GM18517 (cell line): Measurements from ENCODE around the gene CDH18.
"Not testable (repeated sequence)": the region's sequence is repeated elsewhere in the genome, so short reads cannot be mapped to it uniquely, and the experiment has no call there.

ENCODE experiments used
- ATAC-seq: cut with Tn5 transposase; IDR thresholded peaks from one replicate; pipeline ENCODE4 v1.9.1; 2021; ENCODE audit warnings: mild to moderate bottlenecking, moderate library complexity; ENCODE audit not compliant: unreplicated experiment

The CDH18 gene

DNA sequence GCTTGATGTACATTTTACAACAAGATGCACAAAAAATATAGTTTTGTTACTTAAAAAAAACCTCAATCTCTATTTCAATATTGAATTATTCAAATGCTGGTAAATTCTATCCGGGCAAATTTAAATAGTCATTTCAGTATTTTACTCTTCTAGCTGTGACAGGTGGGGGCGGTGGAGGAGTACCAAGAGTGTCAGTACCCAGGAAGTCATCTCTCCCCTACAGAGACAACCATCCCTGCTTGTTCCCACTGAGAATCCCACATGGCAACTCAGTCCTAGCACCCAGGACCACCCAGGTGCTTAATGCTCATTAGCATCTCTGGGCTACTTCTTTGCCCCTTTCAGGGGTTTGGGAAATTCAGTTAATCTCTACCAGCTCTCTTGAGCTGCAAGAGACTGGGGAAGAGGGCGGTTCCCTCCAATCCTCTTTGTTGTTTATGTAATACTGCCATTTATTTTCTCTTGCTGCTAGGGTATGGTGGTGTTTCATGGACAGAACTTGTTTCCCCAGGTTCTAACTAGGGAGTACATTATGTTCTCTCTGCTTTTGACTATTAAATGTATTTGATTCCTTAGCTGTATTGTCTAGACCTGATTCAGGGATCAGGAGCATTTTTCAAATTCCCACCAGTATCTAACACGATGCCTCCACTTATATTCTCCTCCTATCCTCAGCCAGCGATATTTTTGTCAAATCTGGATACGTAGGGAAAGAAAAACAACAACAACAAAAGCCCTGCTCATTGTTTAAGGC lies 122.5 kb downstream of the CDH18 start:
- ATAC-seq: no peak

DNA sequence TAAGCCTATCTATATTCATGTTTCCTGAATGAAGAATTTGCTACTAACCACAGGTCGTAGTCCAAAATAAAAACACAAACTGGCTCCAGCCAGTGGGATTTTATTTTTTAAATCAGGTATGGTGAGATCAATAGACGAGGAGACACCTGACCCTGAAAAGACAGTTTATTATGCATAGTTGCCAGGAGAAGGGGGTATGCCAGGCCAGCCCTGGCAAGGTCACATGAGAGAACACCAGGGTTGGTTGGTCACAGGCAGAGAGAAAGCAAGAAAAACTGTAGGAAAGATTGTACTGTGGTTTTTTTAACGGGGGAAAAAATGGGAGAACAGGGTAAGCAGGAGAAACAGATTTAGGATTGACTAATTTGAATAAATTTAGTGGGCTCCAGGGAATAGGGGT lies 125.3 kb downstream of the CDH18 start:
- ATAC-seq: no peak

DNA sequence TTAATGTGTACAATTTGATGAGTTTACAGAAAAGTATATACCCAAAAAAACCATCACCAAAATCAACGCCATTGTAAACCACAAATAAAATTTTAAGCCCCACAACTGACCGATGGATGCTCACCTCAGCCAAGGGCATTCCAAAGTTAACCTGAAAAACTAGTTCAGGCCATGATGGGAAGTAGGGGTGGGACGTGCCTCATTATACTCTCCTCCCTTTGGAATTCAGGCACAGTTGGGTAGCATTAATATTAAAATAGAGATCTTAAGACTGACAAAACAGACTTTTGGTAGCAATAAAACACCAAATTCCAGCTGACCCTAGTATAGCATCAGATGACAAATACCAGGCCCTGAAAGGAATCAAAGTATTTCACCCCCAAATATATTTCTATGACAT lies 129.0 kb downstream of the CDH18 start:
- no peak for ATAC-seq

DNA sequence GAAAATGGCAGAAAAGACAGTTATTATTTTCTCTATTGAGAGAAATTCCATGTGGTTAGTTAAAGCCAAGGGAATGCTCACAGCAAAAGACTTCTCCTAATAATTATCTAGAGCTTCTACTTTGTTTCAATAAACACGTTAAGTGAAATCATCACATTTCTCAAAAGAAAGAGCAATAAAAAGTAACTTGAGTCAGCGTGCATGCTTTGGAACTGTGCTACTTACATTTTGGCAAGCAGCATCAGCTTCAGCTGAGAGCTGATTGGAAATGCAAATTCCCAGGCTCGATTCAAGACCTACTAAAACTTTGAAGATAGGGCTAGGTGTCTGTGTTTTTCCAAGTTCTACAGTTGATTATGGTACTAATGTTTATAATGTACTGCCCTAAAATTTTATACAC lies 132.1 kb downstream of the CDH18 start:
- ATAC-seq: no peak

DNA sequence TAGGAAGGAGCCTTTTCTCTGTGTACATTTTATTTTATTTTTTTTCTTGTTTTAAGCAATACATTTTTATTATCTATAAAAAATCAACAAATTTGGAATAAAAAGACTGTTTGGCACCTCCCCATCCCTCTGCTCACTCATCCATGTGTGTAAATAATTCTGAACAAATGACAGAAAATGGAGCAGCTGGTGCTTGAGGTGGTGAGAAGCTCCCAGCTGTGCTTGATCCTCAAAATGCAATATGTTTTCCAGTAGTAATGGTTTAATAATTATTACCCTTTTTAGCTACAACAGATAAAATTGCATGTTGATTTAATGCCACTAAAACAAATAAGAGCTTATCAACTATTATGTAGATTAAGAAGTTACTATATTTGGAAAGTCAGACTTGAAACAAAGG lies 132.5 kb downstream of the CDH18 start:
- ATAC-seq: no peak

DNA sequence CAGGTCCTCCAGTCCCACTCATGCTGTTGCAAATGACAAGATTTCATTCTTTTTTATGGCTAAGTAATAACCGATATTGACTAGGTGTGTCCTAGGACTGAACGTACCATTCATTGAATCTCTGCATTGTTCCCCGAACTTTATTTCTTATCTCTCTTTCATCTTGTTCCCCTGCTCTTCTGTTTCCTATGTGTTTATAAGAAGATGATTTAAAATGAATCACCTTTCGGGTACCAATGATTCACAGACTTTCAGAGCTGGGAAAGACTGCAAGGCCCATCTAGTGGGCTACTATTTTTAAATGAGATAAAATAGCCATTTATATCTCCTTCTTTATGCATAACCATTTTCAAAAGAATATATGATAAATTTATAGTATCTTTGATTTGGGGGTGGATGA lies 133.0 kb downstream of the CDH18 start:
- no peak for ATAC-seq

DNA sequence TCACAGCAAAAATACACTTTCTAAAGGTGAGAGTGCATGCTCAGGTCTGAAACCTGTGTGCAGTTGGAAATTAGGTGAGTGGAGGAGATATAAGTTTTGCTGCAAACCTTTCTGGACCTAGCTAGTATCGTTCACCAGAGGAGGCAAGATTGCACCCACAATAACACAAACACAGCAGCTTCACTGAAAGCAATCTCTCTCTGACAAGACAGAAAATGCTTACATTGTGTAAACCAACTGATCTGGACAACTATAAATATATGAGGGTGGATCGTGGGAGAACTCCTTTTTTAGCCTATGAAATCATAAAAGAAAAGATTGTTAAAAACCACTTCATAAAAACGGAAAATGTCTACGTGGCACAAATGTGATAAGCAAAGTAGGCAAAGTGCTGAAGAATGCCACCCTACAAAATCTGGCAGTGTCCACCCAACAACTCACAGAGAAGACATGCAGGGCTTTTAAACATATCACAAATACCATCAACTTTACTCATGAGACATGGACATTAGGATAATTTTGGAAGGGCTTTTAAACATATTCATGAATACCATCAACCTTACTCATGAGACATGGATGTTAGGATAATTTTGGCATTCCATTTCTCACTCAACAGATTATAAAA lies 134.3 kb downstream of the CDH18 start:
- ATAC-seq: no peak

DNA sequence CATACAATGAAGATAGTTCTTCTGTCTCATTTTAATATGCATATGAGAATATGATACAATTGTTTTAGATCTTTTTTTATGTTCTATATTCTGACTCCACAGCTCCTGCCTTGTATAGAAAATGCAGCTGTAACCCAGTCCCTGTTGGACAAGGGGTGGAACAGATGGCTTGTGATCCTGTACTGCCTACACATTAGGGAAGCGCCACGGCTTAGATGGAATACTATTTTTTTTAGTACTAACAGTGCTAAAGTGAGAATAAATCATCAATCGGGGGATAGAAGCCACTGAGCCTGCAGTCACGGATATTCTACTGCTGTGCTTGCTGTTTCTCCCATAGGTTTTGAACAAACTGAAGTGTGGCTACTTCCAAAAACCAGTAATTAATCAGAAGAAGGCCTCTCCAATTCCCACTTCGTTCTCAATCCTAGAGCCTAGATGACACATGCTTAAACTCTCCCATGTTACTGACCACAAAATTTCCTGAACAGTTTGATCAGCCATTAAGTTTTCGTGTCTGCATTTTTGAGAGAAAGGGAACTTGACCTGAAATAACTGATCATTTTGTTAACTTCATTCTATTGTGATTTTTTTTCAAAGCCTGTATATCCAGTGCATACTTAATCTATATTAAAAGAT lies 150.3 kb downstream of the CDH18 start:
- no peak for ATAC-seq

DNA sequence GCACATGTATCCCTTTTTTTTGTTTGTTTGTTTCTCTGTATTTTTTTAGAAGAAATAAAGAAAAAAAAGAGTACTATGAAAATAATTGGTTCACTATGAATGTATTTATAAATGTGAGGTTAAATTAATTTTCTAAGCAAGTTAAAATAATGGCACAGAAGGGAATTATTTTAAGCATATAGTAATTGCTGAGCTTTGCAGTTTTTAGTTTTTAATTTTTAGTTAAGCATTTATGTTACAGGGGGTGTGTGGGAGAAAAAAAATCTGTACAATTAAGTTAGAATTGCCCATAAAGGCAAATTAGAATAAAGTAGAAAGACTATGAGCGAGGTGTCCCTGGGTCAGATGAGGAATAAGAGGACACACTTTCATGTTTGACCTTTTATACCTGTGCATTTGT lies 152.6 kb downstream of the CDH18 start:
- ATAC-seq: no peak

DNA sequence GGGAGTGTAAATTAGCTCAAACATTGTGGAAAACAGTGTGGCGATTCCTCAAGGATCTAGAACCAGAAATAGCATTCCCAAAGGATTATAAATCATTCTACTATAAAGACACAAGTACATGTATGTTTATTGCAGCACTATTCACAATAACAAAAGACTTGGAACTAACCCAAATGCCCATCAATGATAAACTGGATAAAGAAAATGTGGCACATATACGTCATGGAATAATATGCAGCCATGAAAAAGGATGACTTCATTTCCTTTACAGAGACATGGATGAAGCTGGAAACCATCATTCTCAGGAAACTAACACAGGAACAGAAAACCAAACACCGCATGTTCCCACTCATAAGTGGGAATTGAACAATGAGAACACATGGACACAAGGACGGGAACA lies 175.3 kb downstream of the CDH18 start:
- ATAC-seq: not testable (repeated sequence)

DNA sequence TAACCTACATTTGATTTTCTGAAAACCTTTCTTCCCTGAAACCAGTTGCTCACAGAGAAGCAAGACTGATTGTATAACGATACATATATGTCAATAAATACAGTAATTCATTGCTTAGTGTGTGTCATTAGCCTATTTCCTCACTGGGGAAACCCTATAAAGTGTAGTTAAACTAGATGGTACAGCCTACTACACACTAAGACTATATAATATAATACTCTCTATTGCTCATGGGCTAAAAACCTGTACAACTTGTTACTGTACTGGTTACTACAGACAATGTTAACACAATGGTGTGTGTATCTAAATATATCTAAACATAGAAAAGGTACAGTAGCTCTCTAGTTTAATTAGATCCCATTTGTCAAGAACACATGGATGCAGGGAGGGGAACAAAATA lies 181.2 kb downstream of the CDH18 start:
- ATAC-seq: no peak

DNA sequence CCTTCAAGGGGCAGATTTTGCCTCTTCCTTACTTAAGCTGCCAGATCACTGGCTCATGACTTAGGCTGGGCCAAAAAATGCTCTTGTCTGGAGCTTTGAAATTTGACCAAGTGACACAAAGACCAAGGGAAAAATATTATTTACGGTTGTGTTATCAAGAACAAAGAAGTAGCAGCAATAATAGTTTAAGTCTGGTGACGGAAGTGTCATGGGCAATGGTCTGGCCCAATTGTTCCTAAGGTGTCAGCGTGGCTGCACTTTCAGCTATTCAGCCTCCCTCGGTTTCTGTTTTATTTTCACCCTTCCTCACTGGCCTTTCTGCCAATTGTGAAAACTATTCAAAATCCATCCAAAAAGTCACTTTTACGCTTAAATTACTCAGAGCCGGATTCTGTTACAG lies 185.3 kb downstream of the CDH18 start:
- no peak for ATAC-seq

DNA sequence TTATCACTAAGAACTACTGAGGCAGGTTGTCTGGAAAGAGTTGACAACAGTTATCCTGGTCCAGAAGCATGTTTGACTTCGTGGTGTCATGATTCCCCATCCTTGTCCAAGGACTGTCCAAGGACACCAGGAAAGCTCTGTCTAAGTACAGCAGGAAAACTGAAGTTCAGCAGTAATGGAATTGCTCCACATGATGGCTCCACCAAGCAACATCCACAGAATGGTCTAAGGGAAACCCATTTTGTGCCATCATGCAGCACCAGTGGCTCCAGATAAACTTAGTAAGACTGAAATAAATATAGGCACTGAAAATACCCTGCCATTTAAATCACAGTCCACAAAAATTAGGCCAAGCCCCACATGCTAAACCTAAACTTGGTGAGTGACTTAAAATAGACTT lies 192.8 kb downstream of the CDH18 start:
- ATAC-seq: no peak

DNA sequence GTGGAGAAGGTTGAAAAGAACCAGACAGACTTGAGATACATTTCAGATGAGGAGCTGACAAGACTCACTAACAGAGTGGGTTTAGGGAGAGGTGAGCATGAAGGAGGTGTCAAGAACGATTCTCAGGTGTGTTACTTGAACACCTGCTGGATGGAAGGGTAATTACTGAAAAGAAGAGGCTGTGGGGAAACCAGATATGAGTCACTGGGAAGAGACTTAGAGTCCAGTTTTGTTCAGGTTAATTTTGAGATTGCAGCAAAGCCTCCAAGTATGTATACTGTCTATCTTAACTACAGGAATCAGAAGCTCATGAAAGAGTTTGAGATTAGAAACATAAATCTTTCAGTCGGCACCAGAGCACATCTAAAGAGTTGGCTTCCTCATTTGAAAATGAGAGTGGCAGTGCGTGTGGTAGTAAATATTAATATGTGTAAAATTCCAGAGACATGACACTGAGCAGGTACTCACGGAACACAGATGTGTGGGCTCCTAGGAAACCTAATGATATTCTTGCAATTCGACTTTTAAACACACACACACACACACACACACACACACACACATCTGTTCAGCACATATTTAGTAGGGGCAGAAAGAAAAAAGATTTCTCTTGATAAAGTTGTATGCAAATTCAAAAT lies 197.1 kb downstream of the CDH18 start:
- no peak for ATAC-seq

DNA sequence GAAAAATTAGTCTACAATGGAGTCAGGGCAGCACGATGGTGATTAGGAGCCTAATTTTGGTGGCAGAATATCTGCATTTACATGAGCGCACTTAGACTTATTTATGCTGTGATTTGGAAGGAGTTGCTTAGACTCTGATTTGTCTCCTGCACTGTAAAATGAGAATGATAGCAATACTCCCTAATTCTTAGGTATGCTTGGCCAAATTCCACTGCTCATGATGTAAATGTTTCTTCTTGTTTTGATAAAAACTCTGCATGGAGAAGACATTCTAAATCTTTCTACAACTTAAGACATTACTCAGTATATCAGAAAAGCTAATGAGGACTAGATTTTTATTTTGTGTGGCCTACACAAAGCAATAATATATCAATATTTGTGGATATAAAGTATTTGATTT lies 205.4 kb downstream of the CDH18 start:
- ATAC-seq: no peak

DNA sequence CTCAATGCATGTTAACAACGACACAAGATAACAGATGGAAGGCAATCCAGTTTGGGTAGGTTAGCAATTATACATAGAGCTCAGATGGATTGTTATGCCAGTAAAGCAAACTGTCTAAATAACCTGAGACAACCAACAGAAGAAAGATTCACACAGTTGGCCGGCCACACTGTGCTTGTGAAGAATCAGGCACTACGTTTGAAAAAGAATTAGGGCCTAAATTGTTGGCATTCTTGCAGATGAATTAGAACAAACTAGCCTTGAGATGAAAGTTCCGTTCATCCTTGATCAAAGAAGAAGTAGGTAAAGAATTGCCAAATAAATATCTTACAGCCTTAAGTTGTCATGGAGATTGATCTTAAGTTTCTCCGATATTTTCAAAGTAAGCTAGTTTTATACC lies 210.6 kb downstream of the CDH18 start:
- ATAC-seq: no peak

DNA sequence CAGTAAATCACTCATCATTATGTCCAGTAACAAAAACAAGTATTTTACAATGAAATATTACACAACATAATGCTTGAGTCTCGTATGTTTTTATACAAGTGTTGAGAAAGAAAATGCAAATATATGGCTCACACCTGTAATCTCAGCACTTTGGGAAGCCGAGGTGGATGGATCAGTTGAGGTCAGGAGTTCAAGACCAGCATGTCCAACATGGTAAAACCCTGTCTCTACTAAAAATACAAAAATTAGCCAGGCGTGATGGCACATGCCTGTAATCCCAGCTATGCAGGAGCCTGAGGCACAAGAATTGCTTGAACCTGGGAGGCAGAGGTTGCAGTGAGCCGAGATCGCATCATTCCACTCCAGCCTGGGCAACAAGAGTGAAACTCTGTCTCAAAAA lies 211.1 kb downstream of the CDH18 start:
- not testable (repeated sequence) for ATAC-seq

DNA sequence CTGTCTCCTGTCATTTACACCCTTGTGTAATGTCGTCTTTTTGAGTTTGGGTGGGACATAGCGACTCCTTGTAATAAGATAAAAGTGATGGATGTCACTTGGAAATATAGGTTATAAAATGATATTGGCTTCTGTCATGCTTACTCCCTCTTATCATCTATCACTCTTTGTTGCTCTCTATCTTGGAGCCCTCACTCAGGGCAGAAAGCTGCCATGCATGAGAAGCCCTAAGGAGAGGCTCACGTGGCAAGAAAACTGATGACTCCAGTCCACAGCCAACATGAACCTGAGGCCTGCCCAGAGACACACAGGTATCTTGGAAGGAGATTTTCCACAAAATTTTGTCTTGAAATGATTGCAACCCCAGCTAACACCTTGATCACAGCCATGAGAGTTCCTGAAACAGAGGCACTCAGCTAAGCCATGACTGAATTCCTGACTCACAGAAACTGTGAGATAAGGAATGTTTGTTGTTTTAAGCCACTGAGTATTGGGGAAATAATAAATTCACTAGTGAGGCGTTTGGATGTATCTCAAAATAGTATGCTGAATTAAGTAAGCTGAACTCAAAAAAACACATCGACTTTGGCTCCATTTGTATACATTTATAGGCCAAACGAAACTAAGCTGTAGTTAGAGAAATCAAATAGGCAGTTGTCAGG lies 216.7 kb downstream of the CDH18 start:
- ATAC-seq: no peak

DNA sequence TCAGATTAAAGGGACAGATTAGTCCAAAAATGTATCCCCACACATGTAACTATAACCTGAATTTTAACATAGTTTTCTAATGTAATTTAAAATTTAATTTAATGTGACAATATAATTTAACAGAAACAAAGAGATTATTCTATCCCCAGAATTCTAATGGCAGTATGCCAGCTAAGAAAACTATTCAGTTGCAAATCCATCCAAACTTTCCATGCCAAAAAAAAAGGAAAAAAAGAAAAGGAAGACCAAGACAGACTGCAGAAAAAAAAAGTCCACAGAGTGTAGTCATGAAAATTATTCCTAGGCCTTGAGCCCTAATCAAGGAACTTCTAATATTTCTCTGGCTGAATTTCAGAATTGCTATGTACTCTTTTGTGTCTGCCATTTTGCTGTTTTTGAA lies 217.6 kb downstream of the CDH18 start:
- no peak for ATAC-seq

DNA sequence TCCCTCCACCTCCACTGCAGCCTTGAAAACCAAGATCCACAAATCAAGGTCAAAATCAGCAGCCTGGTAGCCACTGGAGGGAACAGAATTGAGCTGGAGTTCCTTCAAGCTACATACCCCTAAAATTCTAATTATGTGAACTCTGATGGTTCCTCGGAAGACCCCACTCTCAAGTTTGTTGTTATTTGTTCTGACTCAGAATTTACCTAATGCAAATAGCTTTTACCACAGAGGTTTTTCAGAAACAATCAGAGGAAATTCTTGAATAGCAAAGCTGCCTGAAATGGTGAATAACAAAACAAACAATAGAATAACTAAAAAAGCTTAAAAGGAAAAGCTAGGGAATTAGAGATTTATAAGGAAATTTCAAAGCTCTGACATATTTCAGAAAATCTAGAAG lies 220.0 kb downstream of the CDH18 start:
- no peak for ATAC-seq

DNA sequence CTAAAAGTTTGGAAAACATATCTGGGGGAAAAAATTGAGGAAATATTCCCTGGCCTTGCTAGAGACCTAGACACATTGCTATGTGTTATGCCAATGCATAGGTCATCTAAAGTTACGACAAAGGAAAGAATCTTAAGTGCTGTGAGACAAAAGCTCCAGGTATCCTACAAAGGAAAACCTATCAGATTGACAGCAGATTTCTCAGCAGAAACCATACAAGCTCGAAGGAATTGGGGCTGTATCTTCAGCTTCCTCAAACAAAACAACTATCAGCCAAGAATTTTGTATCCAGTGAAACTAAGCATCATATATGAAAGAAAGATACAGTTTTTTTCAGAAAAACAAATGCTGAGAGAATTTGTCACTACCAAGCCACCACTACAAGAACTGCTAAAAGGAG lies 234.4 kb downstream of the CDH18 start:
- ATAC-seq: no peak
